ENCODE data around the gene ADRA2C. TPM values are rescaled to one million over a fixed set of nuclear protein-coding genes. Genes with fewer than 3 reads are reported as not detected.

The ADRA2C gene
- total and polyA plus RNA-seq, 9 of the 15 experiments (the other 6 are each of a cell fraction or from before 2014, with no cell fraction given) = 0.06 to 0.58 (median 0.14) TPM; not detected in 2

DNA sequence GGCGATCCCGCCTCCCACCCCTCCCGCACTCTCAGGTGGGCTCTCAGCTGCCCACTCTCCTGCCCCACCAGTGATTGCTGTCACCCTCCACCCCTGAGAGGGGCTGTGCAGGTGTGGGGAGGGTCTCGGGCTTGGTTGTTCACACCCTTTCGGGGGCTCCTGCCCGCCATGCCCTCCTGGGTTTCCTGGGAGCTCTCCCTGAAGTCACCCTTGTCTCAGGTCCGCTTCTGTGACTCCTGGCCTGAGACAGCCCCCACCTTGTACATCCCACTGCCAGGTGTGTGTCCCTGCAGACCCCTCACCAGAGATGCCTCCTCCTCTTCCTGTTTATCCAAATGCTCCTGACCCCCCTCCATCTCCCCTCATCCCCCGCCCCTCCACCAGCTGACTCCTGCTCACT, 37.8 kb downstream of the ADRA2C start (continued):
- TF ChIP-seq TCF7 (IDR thresholded peaks at IDR 0.05; ENCODE audit: borderline replicate concordance) = no peak
- no peak for TF ChIP-seq MCM5 (IDR thresholded peaks at IDR 0.05; ENCODE audit: low read depth)
- TF ChIP-seq, protein P1, sequence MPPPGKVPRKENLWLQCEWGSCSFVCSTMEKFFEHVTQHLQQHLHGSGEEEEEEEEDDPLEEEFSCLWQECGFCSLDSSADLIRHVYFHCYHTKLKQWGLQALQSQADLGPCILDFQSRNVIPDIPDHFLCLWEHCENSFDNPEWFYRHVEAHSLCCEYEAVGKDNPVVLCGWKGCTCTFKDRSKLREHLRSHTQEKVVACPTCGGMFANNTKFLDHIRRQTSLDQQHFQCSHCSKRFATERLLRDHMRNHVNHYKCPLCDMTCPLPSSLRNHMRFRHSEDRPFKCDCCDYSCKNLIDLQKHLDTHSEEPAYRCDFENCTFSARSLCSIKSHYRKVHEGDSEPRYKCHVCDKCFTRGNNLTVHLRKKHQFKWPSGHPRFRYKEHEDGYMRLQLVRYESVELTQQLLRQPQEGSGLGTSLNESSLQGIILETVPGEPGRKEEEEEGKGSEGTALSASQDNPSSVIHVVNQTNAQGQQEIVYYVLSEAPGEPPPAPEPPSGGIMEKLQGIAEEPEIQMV (tag; conservative IDR thresholded peaks at IDR 0.05; ENCODE audit: low read depth) = no peak
- TF ChIP-seq, protein P2, sequence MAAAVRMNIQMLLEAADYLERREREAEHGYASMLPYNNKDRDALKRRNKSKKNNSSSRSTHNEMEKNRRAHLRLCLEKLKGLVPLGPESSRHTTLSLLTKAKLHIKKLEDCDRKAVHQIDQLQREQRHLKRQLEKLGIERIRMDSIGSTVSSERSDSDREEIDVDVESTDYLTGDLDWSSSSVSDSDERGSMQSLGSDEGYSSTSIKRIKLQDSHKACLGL (CRISPR knock-in tag; IDR thresholded peaks at IDR 0.05; ENCODE audit: borderline replicate concordance, poor library complexity, severe bottlenecking) = no peak
- TF ChIP-seq POLR3G (IDR thresholded peaks at IDR 0.05; ENCODE audit: extremely low read depth, insufficient read length, insufficient replicate concordance) = no peak
- no peak for TF ChIP-seq IFI16 (CRISPR knock-in tag; IDR thresholded peaks at IDR 0.05)
- TF ChIP-seq HMGN3 (IDR thresholded peaks at IDR 0.05; ENCODE audit: borderline replicate concordance, extremely low read depth, insufficient read length, low read depth, low read length) = no peak
- no peak for TF ChIP-seq MAFK (IDR thresholded peaks at IDR 0.05; ENCODE audit: low read length)

DNA sequence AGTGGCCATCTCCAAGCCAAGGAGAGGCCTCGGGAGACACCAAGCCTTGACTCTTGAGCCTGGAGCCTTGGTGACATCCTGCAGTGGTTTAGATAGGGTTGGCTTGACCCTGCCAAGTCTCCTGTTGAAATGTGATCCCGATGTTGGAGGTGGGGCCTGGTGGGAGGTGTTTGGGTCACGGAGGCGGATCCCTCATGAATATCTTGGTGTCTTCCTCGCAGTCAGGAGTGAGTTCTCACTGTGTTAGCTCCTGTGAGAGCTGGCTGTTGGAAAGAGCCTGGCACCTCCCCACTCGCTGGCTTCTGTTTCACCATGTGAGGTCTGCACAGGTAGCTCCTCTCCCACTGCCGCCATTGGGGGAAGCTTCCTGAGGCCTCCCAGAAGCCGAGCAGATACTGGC, 38.8 kb downstream of the ADRA2C start:
- Histone ChIP-seq H3K4me2 (ENCODE audit: insufficient read depth, low read length) (no peak overlapping the region), H3K4me1 (replicated peaks in 1 of 2; ENCODE audit: control insufficient read depth in 2 of 2, insufficient read depth in 2 of 2, low read length in 2 of 2) (peaks cover 0 to 4% of the 10 kb centered on the region in 2 experiments; a peak in 2 of 5 replicates), H3K9me3 (replicated peaks; ENCODE audit: control insufficient read depth, insufficient read depth, low read depth, low read length) (no peaks in the 10 kb centered on the region), H4K20me1 (replicated peaks; ENCODE audit: control insufficient read depth, insufficient read depth, low read length) (no peaks in the 10 kb centered on the region), H3K36me3 (ENCODE audit: control insufficient read depth, insufficient read depth, low read length) (no peaks in the 10 kb centered on the region), H3K9ac (ENCODE audit: insufficient read depth in 1 of 2, low read depth in 2 of 2, low read length in 2 of 2) (no peak overlapping the region), H3K27me3 (ENCODE audit: control insufficient read depth in 2 of 2, insufficient read depth in 2 of 2, low read length in 2 of 2) (peaks cover 4 to 47% of the 10 kb centered on the region in 2 experiments; a peak in 4 of 5 replicates), H3K4me3 (no peak overlapping the region), H3K27ac (ENCODE audit: extremely low read depth, low read depth, low read length) (no peak overlapping the region), H3K79me2 (ENCODE audit: control insufficient read depth, insufficient read depth, low read length) (no peaks in the 10 kb centered on the region), H3K9me1 (ENCODE audit: control insufficient read depth, insufficient read depth, low read length) (no peaks in the 10 kb centered on the region), H2AFZ (ENCODE audit: low read depth, low read length) (no peak overlapping the region)
- WGBS (ENCODE audit: insufficient coverage, low coverage, missing lambda C conversion rate) = 5% methylated on average over 7 of the region's 8 CpGs
- FAIRE-seq (no peak), DNase-seq (ENCODE audit: extremely low read depth in 1 of 4, low spot score in 3 of 4) (peak in 1 of 4 experiments; percentile 6), ATAC-seq (peak; percentile 47)
- ChIA-PET POLR2A (interaction anchor here (1.1 kb wide), 1 partner anchor 369 kb away, joined by 3 read pairs; no protein-coding TSS in a partner anchor), CTCF (ENCODE audit: low intra/inter-chr PET ratio) (no interaction called here)
- no TSS peak for BruUV-seq (replicated peaks)
- intact Hi-C loops (cut with micrococcal nuclease) (no loop called here), in situ Hi-C loops (cut with MboI) (no loop called here)
- TF ChIP-seq, protein P3, sequence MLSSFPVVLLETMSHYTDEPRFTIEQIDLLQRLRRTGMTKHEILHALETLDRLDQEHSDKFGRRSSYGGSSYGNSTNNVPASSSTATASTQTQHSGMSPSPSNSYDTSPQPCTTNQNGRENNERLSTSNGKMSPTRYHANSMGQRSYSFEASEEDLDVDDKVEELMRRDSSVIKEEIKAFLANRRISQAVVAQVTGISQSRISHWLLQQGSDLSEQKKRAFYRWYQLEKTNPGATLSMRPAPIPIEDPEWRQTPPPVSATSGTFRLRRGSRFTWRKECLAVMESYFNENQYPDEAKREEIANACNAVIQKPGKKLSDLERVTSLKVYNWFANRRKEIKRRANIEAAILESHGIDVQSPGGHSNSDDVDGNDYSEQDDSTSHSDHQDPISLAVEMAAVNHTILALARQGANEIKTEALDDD (IDR thresholded peaks at IDR 0.05) = no peak
- TF ChIP-seq WHSC1 (IDR thresholded peaks at IDR 0.05; ENCODE audit: low read length) = no peak
- TF ChIP-seq, protein P4, sequence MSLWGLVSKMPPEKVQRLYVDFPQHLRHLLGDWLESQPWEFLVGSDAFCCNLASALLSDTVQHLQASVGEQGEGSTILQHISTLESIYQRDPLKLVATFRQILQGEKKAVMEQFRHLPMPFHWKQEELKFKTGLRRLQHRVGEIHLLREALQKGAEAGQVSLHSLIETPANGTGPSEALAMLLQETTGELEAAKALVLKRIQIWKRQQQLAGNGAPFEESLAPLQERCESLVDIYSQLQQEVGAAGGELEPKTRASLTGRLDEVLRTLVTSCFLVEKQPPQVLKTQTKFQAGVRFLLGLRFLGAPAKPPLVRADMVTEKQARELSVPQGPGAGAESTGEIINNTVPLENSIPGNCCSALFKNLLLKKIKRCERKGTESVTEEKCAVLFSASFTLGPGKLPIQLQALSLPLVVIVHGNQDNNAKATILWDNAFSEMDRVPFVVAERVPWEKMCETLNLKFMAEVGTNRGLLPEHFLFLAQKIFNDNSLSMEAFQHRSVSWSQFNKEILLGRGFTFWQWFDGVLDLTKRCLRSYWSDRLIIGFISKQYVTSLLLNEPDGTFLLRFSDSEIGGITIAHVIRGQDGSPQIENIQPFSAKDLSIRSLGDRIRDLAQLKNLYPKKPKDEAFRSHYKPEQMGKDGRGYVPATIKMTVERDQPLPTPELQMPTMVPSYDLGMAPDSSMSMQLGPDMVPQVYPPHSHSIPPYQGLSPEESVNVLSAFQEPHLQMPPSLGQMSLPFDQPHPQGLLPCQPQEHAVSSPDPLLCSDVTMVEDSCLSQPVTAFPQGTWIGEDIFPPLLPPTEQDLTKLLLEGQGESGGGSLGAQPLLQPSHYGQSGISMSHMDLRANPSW (CRISPR knock-in tag; IDR thresholded peaks at IDR 0.05) = no peak
- TF ChIP-seq MEIS2 (IDR thresholded peaks at IDR 0.05; ENCODE audit: partially characterized antibody) = no peak
- TF ChIP-seq, protein P5, sequence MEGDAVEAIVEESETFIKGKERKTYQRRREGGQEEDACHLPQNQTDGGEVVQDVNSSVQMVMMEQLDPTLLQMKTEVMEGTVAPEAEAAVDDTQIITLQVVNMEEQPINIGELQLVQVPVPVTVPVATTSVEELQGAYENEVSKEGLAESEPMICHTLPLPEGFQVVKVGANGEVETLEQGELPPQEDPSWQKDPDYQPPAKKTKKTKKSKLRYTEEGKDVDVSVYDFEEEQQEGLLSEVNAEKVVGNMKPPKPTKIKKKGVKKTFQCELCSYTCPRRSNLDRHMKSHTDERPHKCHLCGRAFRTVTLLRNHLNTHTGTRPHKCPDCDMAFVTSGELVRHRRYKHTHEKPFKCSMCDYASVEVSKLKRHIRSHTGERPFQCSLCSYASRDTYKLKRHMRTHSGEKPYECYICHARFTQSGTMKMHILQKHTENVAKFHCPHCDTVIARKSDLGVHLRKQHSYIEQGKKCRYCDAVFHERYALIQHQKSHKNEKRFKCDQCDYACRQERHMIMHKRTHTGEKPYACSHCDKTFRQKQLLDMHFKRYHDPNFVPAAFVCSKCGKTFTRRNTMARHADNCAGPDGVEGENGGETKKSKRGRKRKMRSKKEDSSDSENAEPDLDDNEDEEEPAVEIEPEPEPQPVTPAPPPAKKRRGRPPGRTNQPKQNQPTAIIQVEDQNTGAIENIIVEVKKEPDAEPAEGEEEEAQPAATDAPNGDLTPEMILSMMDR (IDR thresholded peaks at IDR 0.05 in 2 of 3, conservative IDR thresholded peaks at IDR 0.05 in 1 of 3; ENCODE audit: insufficient read depth in 2 of 3, low read depth in 1 of 3, low read length in 3 of 3) = no peak
- TF ChIP-seq SIN3B (IDR thresholded peaks at IDR 0.05; ENCODE audit: low read depth) = no peak

Measured in K562 (cell line).